ENCODE data around the gene ERICH6B.

The ERICH6B gene

GRCh38 chr13:45584816-45585215 lies 30.7 kb downstream of the ERICH6B start:
- H3K4me3 ChIP-seq (ENCODE audit: low read length), result no peak overlapping the region
- TF ChIP-seq CTCF (IDR thresholded peaks at IDR 0.05; ENCODE audit: insufficient read depth, low read depth, low read length, missing control alignments), result peak; percentile 61
- DNase-seq (ENCODE audit: low read depth), result peak; percentile 49

GRCh38 chr13:45582408-45583076 lies 33.0 kb downstream of the ERICH6B start:
- TF ChIP-seq CTCF (IDR thresholded peaks at IDR 0.05; ENCODE audit: insufficient read depth, low read depth, low read length, missing control alignments), result no peak
- H3K4me3 ChIP-seq (ENCODE audit: low read length), result no peak overlapping the region
- no peak for DNase-seq (ENCODE audit: low read depth)

- no peak overlapping the region for H3K4me3 ChIP-seq (ENCODE audit: low read length)
- TF ChIP-seq CTCF (IDR thresholded peaks at IDR 0.05; ENCODE audit: insufficient read depth, low read depth, low read length, missing control alignments), result no peak
- no peak for DNase-seq (ENCODE audit: low read depth)
Measured at GRCh38 chr13:45576466-45576865, 39.1 kb downstream of the ERICH6B start.

- H3K4me3 ChIP-seq (ENCODE audit: low read length), result no peak overlapping the region
- TF ChIP-seq CTCF (IDR thresholded peaks at IDR 0.05; ENCODE audit: insufficient read depth, low read depth, low read length, missing control alignments), result no peak
- DNase-seq (ENCODE audit: low read depth), result no peak
Measured at GRCh38 chr13:45575830-45576180, 39.7 kb downstream of the ERICH6B start.

GRCh38 chr13:45575146-45575829 lies 40.3 kb downstream of the ERICH6B start:
- H3K4me3 ChIP-seq (ENCODE audit: low read length), result no peak overlapping the region
- DNase-seq (ENCODE audit: low read depth), result peak; percentile 36
- no peak for TF ChIP-seq CTCF (IDR thresholded peaks at IDR 0.05; ENCODE audit: insufficient read depth, low read depth, low read length, missing control alignments)

- TF ChIP-seq CTCF (IDR thresholded peaks at IDR 0.05; ENCODE audit: insufficient read depth, low read depth, low read length, missing control alignments), result no peak
- no peak overlapping the region for H3K4me3 ChIP-seq (ENCODE audit: low read length)
- DNase-seq (ENCODE audit: low read depth), result no peak
Measured at GRCh38 chr13:45565331-45565730, 50.2 kb downstream of the ERICH6B start.
